H1 (cell line): ENCODE measurements around the gene BBX. TPM values are rescaled to one million over a fixed set of nuclear protein-coding genes. Genes with fewer than 3 reads are reported as not detected.

Source experiments
- CTCF ChIA-PET: fragments of 300-600 bp; sonication (Branson Sonifier 250); formaldehyde crosslinking; loops from one replicate; lab custom pipeline; 2021; ENCODE audit not compliant: partially characterized antibody; lab: Charles Lee
- POLR2A ChIA-PET: fragments of 300-600 bp; sonication (Branson Sonifier 250); formaldehyde crosslinking; loops from one replicate; lab custom pipeline; 2021; ENCODE audit warnings: inconsistent platforms; ENCODE audit not compliant: partially characterized antibody; lab: Charles Lee
- DNase-seq, 2 experiments: peaks; one replicate each; pipeline versions ENCODE4 v3.0.0 to v3.0.0-alpha.2; 2010 to 2022; ENCODE audit warnings: low spot score in 2 of 2, low read depth in 1 of 2, mixed read lengths in 1 of 2
- FAIRE-seq: peaks from 2 replicates; lab custom pipeline; 2011; peaks lifted over from hg19 to GRCh38; lab: Jason Lieb, UNC
- H2AFZ ChIP-seq: 2 replicates; pipeline ENCODE4 v1.8.1; 2012; ENCODE audit warnings: low read length, inconsistent platforms
- H2AK5ac ChIP-seq: 2 replicates; pipeline ENCODE4 v1.6.1; 2013; ENCODE audit warnings: low read depth, low read length
- H2BK120ac ChIP-seq: replicated peaks from 2 replicates; pipeline ENCODE3; 2013; ENCODE audit warnings: low read depth, low read length, inconsistent platforms
- H2BK12ac ChIP-seq: 2 replicates; pipeline ENCODE4 v1.6.1; 2013; ENCODE audit warnings: low read depth, low read length
- H2BK15ac ChIP-seq: 2 replicates; pipeline ENCODE4 v1.6.1; 2013; ENCODE audit warnings: low read length
- H2BK20ac ChIP-seq: 2 replicates; pipeline ENCODE4 v1.6.1; 2013; ENCODE audit warnings: low read length
- H2BK5ac ChIP-seq: 2 replicates; pipeline ENCODE4 v1.6.1; 2013; ENCODE audit warnings: low read depth, low read length
- H3K14ac ChIP-seq: 2 replicates; pipeline ENCODE4 v1.6.1; 2013; ENCODE audit warnings: inconsistent platforms; ENCODE audit not compliant: insufficient read length
- H3K18ac ChIP-seq: 2 replicates; pipeline ENCODE4 v1.6.1; 2013; ENCODE audit warnings: low read length; ENCODE audit errors: extremely low read depth
- H3K23ac ChIP-seq: 2 replicates; pipeline ENCODE4 v1.6.1; 2013; ENCODE audit warnings: inconsistent platforms; ENCODE audit not compliant: insufficient read length
- H3K23me2 ChIP-seq: 2 replicates; pipeline ENCODE4 v1.6.1; 2013; ENCODE audit warnings: low read depth, low read length
- H3K27ac ChIP-seq: 2 replicates; pipeline ENCODE4 v1.6.1; 2011; ENCODE audit warnings: low read depth, low read length, inconsistent platforms
- H3K27me3 ChIP-seq, 4 experiments: replicated peaks in 1 of 4; 1 replicate in 1 of 4; 2 replicates in 3 of 4; pipeline versions ENCODE4 v1.6.1 to v1.8.1; 2011 to 2013; ENCODE audit warnings: low read length in 3 of 4, mild to moderate bottlenecking in 3 of 4, inconsistent platforms in 2 of 4, mixed read lengths in 2 of 4, moderate library complexity in 1 of 4; ENCODE audit not compliant: control insufficient read depth in 3 of 4, insufficient read depth in 3 of 4; ENCODE audit errors: extremely low read depth in 1 of 4
- H3K36me3 ChIP-seq, 4 experiments: 2 replicates each; pipeline versions ENCODE4 v1.6.1 to v1.8.1; 2011 to 2013; ENCODE audit warnings: mild to moderate bottlenecking in 4 of 4, low read length in 3 of 4, moderate library complexity in 2 of 4, control low read depth in 1 of 4, inconsistent platforms in 1 of 4; ENCODE audit not compliant: insufficient read depth in 4 of 4, control insufficient read depth in 2 of 4
- H3K4ac ChIP-seq: replicated peaks from 2 replicates; pipeline ENCODE3; 2013; ENCODE audit warnings: low read length, low read depth, mixed read lengths, inconsistent platforms; ENCODE audit not compliant: insufficient read length
- H3K4me1 ChIP-seq, 4 experiments: replicated peaks in 1 of 4; 1 replicate in 1 of 4; 2 replicates in 3 of 4; pipeline versions ENCODE4 v1.6.1 to v1.8.1; 2011 to 2013; ENCODE audit warnings: low read length in 3 of 4, inconsistent platforms in 2 of 4, mixed read lengths in 1 of 4; ENCODE audit not compliant: insufficient read depth in 4 of 4, control insufficient read depth in 3 of 4
- H3K4me2 ChIP-seq, 2 experiments: 2 replicates each; pipeline versions ENCODE4 v1.6.1 to v1.8.1; 2011 to 2013; ENCODE audit warnings: low read depth in 2 of 2, low read length in 2 of 2, control low read depth in 1 of 2, inconsistent platforms in 1 of 2, mild to moderate bottlenecking in 1 of 2; ENCODE audit not compliant: insufficient read depth in 1 of 2
- H3K4me3 ChIP-seq, 4 experiments: fragments of 200-600, 300-600 bp in 1 of 4; sonication (generic), shearing (Covaris generic), sonication (Bioruptor Twin) in 1 of 4; 2 replicates each; pipeline versions ENCODE4 v1.5.1 to v1.8.1; 2011 to 2016; ENCODE audit warnings: low read length in 4 of 4, low read depth in 3 of 4, control low read depth in 2 of 4, inconsistent platforms in 2 of 4, mild to moderate bottlenecking in 2 of 4, mixed read lengths in 1 of 4, moderate library complexity in 1 of 4; ENCODE audit not compliant: insufficient read depth in 2 of 4; ENCODE audit errors: extremely low read depth in 1 of 4
- H3K56ac ChIP-seq: replicated peaks from 2 replicates; pipeline ENCODE3; 2013; ENCODE audit warnings: low read depth, mild to moderate bottlenecking, mixed read lengths, low read length, inconsistent platforms; ENCODE audit not compliant: insufficient read length
- H3K79me1 ChIP-seq: 2 replicates; pipeline ENCODE4 v1.6.1; 2013; ENCODE audit warnings: low read depth, low read length, control low read depth
- H3K79me2 ChIP-seq, 2 experiments: 2 replicates each; pipeline versions ENCODE4 v1.6.1 to v1.8.1; 2012 to 2013; ENCODE audit warnings: low read length in 2 of 2, mild to moderate bottlenecking in 2 of 2, inconsistent platforms in 1 of 2; ENCODE audit not compliant: insufficient read depth in 2 of 2, control insufficient read depth in 1 of 2
- H3K9ac ChIP-seq, 4 experiments: replicated peaks in 1 of 4; 1 replicate in 1 of 4; 2 replicates in 3 of 4; pipeline versions ENCODE4 v1.6.1 to v1.8.1; 2011 to 2013; ENCODE audit warnings: low read depth in 3 of 4, low read length in 3 of 4, control low read depth in 2 of 4, mild to moderate bottlenecking in 2 of 4, moderate library complexity in 2 of 4, inconsistent platforms in 1 of 4; ENCODE audit errors: extremely low read depth in 1 of 4
- H3K9me3 ChIP-seq, 2 experiments: 2 replicates each; pipeline versions ENCODE4 v1.6.1 to v1.8.1; 2012 to 2013; ENCODE audit warnings: mild to moderate bottlenecking in 2 of 2, moderate library complexity in 2 of 2, control low read depth in 1 of 2, inconsistent platforms in 1 of 2, low read depth in 1 of 2, low read length in 1 of 2, mixed read lengths in 1 of 2; ENCODE audit not compliant: insufficient read depth in 2 of 2
- H4K20me1 ChIP-seq, 2 experiments: replicated peaks in 1 of 2; 2 replicates each; pipeline versions ENCODE3 to v1.8.1; 2011 to 2013; ENCODE audit warnings: inconsistent platforms in 2 of 2, low read length in 2 of 2, mild to moderate bottlenecking in 1 of 2; ENCODE audit not compliant: insufficient read depth in 2 of 2, control insufficient read depth in 1 of 2
- H4K5ac ChIP-seq: 2 replicates; pipeline ENCODE4 v1.6.1; 2013; ENCODE audit warnings: low read length, low read depth, mixed read lengths, inconsistent platforms; ENCODE audit not compliant: insufficient read length
- H4K8ac ChIP-seq: 2 replicates; pipeline ENCODE4 v1.8.0; 2013; ENCODE audit warnings: mild to moderate bottlenecking, moderate library complexity, low read length, inconsistent platforms; ENCODE audit not compliant: insufficient read depth; ENCODE audit errors: extremely low read depth
- H4K91ac ChIP-seq: replicated peaks from 2 replicates; pipeline ENCODE3; 2013; ENCODE audit warnings: low read length, mixed read lengths, inconsistent platforms; ENCODE audit not compliant: insufficient read length
- RAD21 ChIP-seq, 2 experiments: IDR thresholded peaks in 1 of 2; conservative IDR thresholded peaks in 1 of 2; 2 replicates each; pipeline ENCODE4 v1.6.1; 2011; ENCODE audit warnings: low read depth in 2 of 2, low read length in 2 of 2, improper control_type of control experiment in 1 of 2, inconsistent platforms in 1 of 2, mild to moderate bottlenecking in 1 of 2, moderate library complexity in 1 of 2
- RXRA ChIP-seq: IDR thresholded peaks from 2 replicates; pipeline ENCODE4 v1.6.1; 2011; ENCODE audit warnings: low read depth, mild to moderate bottlenecking, low read length, moderate library complexity; ENCODE audit not compliant: insufficient read depth
- SIN3A ChIP-seq, 2 experiments: IDR thresholded peaks in 1 of 2; conservative IDR thresholded peaks in 1 of 2; 2 replicates each; pipeline ENCODE4 v1.6.1; 2011 to 2012; ENCODE audit warnings: low read length in 2 of 2, improper control_type of control experiment in 1 of 2, low read depth in 1 of 2, mild to moderate bottlenecking in 1 of 2
- SP1 ChIP-seq: IDR thresholded peaks from 2 replicates; pipeline ENCODE4 v1.6.1; 2011; ENCODE audit warnings: low read depth, low read length
- ZNF274 ChIP-seq: IDR thresholded peaks from 2 replicates; pipeline ENCODE4 v1.7.0; 2012; ENCODE audit warnings: low read length, borderline replicate concordance; ENCODE audit errors: extremely low read depth
- whole genome bisulfite sequencing, 2 experiments: shearing (Covaris generic) in 1 of 2; methylation state at CpG; one replicate each; pipeline versions ENCODE4 v1.1.6 to v1.1.7; 2013 to 2015; ENCODE audit warnings: low lambda C conversion rate in 2 of 2, mixed read lengths in 2 of 2, inconsistent platforms in 1 of 2, low coverage in 1 of 2, missing lambda C conversion rate in 1 of 2; ENCODE audit not compliant: insufficient replicate concordance in 2 of 2, insufficient coverage in 1 of 2, insufficient read length in 1 of 2; ENCODE audit errors: extremely low coverage in 1 of 2, missing lambda C conversion rate in 1 of 2; 5-methylcytosine and 5-hydroxymethylcytosine counted together
- polyA plus RNA-seq, 7 experiments: library from polyadenylated mRNA; depleted of rRNA in 3 of 7; stranded (reverse) in 5 of 7; unstranded in 2 of 7; fragments of >200 nt in 5 of 7; fragments of 200-250 nt in 2 of 7; gene quantifications; 1 replicate in 5 of 7; 2 replicates in 1 of 7; 4 replicates in 1 of 7; pipeline versions ENCODE4 v1.2.1 to v1.2.3, GENCODE V29; 2011 to 2013; ENCODE audit warnings: missing spikeins in 2 of 7, mixed read lengths in 2 of 7
- total RNA-seq: library from RNA; stranded (reverse); fragmentation: NEBNext Ultra II Directional; extraction: Animal tissue kit (Norgen Biotek cat#: 25700); gene quantifications from 2 replicates; pipeline ENCODE4 v1.2.1, GENCODE V29; 2021

Gene BBX
- total and polyA plus RNA-seq, 2 of the 8 experiments (the other 6 are each of a cell fraction or from before 2014, with no cell fraction given): 11.0 to 42.5 TPM

DNA sequence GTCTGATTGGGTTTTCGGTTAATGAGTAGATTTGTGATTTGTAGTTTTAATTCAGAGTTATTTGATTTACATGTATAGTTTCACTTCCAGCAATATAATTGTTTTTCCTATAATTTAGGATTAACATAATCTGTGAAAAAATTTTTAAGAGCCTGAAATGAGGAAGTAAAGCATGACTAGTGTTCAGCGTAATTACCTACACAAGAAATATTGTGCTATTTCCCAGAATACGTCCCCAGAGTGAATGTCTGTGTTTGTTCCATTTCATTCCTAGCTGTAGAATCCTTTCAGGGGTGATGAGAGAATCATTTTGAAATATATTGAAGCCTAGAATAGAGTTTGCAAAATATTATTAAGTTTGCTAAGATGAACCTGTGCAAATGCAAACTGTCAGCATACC, 247.1 kb downstream of the BBX start:
- 93% methylated on average over 3 of the region's 3 CpGs; no CpG with 5 or more reads in 1 of the 2 experiments for WGBS, 2 experiments
- H2BK120ac ChIP-seq: no peak overlapping the region
- H3K23me2 ChIP-seq: no peaks in the 10 kb centered on the region
- no peak overlapping the region for H4K8ac ChIP-seq
- H4K91ac ChIP-seq: no peak overlapping the region
- no peak overlapping the region for H2BK20ac ChIP-seq
- FAIRE-seq: no peak
- no peak overlapping the region for H3K14ac ChIP-seq
- no peak overlapping the region for H3K9ac ChIP-seq
- no peak overlapping the region for H2AK5ac ChIP-seq
- no peak overlapping the region for H3K4me2 ChIP-seq
- no peaks in the 10 kb centered on the region for H3K79me2 ChIP-seq
- H3K36me3 ChIP-seq: peaks cover 0 to 9% (median 0%) of the 10 kb centered on the region in 4 experiments; a peak in 4 of 8 replicates
- DNase-seq: no peak
- no peaks in the 10 kb centered on the region for H3K9me3 ChIP-seq
- no peak overlapping the region for H3K18ac ChIP-seq
- no peak overlapping the region for H3K4me3 ChIP-seq
- H3K4ac ChIP-seq: no peak overlapping the region
- H3K79me1 ChIP-seq: no peaks in the 10 kb centered on the region
- H2AFZ ChIP-seq: no peak overlapping the region
- H3K27me3 ChIP-seq: no peaks in the 10 kb centered on the region
- no peak overlapping the region for H2BK5ac ChIP-seq
- H4K20me1 ChIP-seq: no peaks in the 10 kb centered on the region
- no peak overlapping the region for H2BK12ac ChIP-seq
- H4K5ac ChIP-seq: no peak overlapping the region
- ChIA-PET CTCF (interaction anchor here (0.9 to 1.3 kb wide), 2 partner anchors 15 to 17 kb away, joined by 3 to 5 read pairs; no protein-coding TSS in a partner anchor), POLR2A (interaction anchor here (0.7 kb wide), 1 partner anchor 11 kb away, joined by 3 read pairs; no protein-coding TSS in a partner anchor)
- no peak overlapping the region for H3K56ac ChIP-seq
- H3K4me1 ChIP-seq: peaks cover 0 to 4% (median 0%) of the 10 kb centered on the region in 4 experiments; a peak in 1 of 7 replicates
- H3K23ac ChIP-seq: no peak overlapping the region
- H3K27ac ChIP-seq: no peak overlapping the region
- H2BK15ac ChIP-seq: no peak overlapping the region
- TF ChIP-seq SIN3A (conservative IDR thresholded peaks at IDR 0.05 in 1 of 2, IDR thresholded peaks at IDR 0.05 in 1 of 2; ENCODE audit: low read depth in 1 of 2, low read length in 2 of 2) (no peak), RAD21 (IDR thresholded peaks at IDR 0.05 in 1 of 2, conservative IDR thresholded peaks at IDR 0.05 in 1 of 2; ENCODE audit: low read depth in 2 of 2, low read length in 2 of 2) (no peak), ZNF274 (no peak), SP1 (no peak), RXRA (no peak)
